Muscle layer of duodenum (tissue), 2 donors: ENCODE results near the gene RASSF9.

ENCODE experiments used
- H3K27ac ChIP-seq: one replicate; pipeline ENCODE4 v1.7.0; 2013; ENCODE audit warnings: mild to moderate bottlenecking, low read length
- H3K27me3 ChIP-seq: one replicate; pipeline ENCODE4 v1.7.0; 2013; ENCODE audit warnings: low read depth, mild to moderate bottlenecking, control low read depth, low read length
- H3K36me3 ChIP-seq, 2 donors: one replicate each; pipeline ENCODE4 v1.7.0; 2013; ENCODE audit warnings: low read length in 2 of 2, control low read depth in 1 of 2, mild to moderate bottlenecking in 1 of 2; ENCODE audit not compliant: insufficient read depth in 2 of 2, control insufficient read depth in 1 of 2
- H3K4me1 ChIP-seq, 2 donors: one replicate each; pipeline ENCODE4 v1.7.0; 2013; ENCODE audit warnings: low read length in 2 of 2, mild to moderate bottlenecking in 2 of 2, control low read depth in 1 of 2, moderate library complexity in 1 of 2; ENCODE audit not compliant: insufficient read depth in 2 of 2, control insufficient read depth in 1 of 2
- H3K4me3 ChIP-seq, 2 donors: one replicate each; pipeline ENCODE4 v1.7.0; 2013; ENCODE audit warnings: low read length in 2 of 2, low read depth in 1 of 2, mild to moderate bottlenecking in 1 of 2
- H3K9me3 ChIP-seq, 2 donors: one replicate each; pipeline ENCODE4 v1.7.0; 2013; ENCODE audit warnings: low read length in 2 of 2, control low read depth in 1 of 2, mild to moderate bottlenecking in 1 of 2; ENCODE audit not compliant: control insufficient read depth in 1 of 2
- donor health status: healthy.

The RASSF9 gene

DNA sequence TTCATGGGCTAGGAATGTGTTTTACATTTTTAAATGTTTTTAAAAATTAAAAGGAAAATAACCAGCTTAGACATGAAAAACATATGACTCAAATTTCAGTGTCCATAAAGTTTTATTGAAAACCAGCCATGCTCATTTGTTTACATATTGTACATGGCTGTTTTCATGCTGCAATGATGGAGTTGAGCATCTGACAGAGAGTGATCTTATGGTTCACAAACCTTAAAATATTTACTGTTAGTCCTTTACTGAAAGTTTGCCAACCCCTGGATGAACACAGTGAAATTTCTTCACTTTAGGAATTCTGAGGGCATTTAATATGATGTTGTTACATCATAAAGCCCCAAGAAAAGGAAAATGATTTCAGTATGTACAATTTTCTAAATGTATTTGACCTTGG, 16.1 kb downstream of the RASSF9 start:
- Histone ChIP-seq H3K36me3 (no peaks in the 10 kb centered on the region), H3K27ac (no peak overlapping the region), H3K27me3 (no peaks in the 10 kb centered on the region), H3K9me3 (no peaks in the 10 kb centered on the region), H3K4me1 (no peaks in the 10 kb centered on the region), H3K4me3 (no peak overlapping the region)

DNA sequence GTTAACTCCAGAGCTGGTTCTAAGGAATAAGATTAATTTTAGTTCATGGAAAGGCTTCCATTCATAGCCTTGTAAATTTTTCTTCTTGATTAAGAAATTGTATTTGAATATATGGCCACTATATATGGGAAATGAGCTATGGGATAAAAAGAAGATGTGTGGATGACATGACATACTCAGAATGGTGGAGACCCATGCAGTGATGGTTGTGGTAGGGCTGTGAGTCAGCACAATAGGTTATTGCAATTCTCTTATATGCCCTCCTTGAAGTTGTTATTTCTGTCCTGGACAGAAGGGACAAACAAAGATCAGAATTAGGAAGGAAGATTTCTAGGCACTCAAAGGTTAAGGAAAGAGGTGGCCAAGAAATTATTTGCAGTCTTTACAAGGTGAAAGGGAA, 21.5 kb downstream of the RASSF9 start:
- H3K4me1 ChIP-seq = no peaks in the 10 kb centered on the region
- H3K27ac ChIP-seq = no peak overlapping the region
- H3K4me3 ChIP-seq = no peak overlapping the region
- no peaks in the 10 kb centered on the region for H3K9me3 ChIP-seq
- H3K36me3 ChIP-seq = no peaks in the 10 kb centered on the region
- no peaks in the 10 kb centered on the region for H3K27me3 ChIP-seq

DNA sequence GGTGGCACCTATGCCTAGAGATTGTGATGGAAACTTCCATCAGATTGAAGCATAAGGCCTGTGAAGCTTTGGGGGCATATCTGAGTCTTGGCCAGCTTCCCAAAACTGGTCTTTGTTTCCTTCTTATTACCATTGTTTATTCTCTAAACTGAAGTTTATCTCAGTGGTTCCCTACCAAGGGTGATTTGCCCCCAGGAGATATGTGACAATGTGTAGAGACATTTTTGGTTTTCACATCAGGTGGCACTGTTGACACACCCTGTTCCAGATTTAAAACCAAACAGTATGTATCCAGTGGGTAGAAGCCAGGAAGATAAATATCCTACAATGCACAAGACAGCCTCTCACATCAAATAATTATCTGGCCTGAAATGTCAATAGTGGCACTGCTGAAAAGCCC, 22.1 kb downstream of the RASSF9 start:
- Histone ChIP-seq H3K4me3 (no peak overlapping the region), H3K9me3 (no peaks in the 10 kb centered on the region), H3K27me3 (no peaks in the 10 kb centered on the region), H3K4me1 (no peaks in the 10 kb centered on the region), H3K27ac (no peak overlapping the region), H3K36me3 (no peaks in the 10 kb centered on the region)

DNA sequence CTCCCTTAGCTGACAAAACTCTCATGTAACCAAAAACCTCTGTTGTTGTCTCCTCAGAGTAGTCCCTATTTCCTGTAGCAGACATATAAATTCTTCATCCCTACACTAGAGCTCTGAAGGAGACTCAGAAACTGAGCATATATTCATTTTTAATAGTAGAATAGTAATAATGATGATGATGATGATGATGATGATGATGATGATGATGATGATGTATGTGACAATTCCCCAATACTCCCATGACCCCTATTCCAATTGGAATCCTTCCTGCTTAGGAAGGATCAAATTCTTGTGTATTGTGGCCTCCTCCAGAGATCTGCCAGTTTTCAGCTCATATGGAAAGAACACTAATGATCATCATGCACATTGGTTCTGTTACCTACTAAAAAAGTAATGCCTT, 26.7 kb downstream of the RASSF9 start:
- H3K4me1 ChIP-seq = no peaks in the 10 kb centered on the region
- no peaks in the 10 kb centered on the region for H3K36me3 ChIP-seq
- H3K9me3 ChIP-seq = no peaks in the 10 kb centered on the region
- no peak overlapping the region for H3K4me3 ChIP-seq
- H3K27me3 ChIP-seq = no peaks in the 10 kb centered on the region
- no peak overlapping the region for H3K27ac ChIP-seq

DNA sequence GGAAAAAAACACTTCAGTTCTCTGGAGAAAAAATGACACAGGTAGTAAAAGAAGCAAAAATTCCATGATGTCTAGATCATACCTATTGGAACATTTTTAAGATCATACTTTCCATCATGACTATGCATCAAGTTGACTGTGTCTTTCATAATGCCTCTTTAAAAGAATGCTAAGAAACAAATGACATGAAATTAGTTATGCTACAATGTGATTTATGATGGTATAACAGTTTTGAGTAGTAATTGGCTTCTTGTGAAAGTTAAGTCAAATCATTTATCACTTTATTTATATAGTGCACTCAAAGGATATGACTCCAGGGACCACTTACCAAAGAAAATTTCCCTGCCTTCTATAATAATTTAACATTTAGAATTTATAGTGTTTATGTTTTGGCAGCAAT, 28.5 kb downstream of the RASSF9 start:
- no peaks in the 10 kb centered on the region for H3K36me3 ChIP-seq
- no peak overlapping the region for H3K4me3 ChIP-seq
- no peaks in the 10 kb centered on the region for H3K4me1 ChIP-seq
- H3K9me3 ChIP-seq = no peaks in the 10 kb centered on the region
- H3K27ac ChIP-seq = no peak overlapping the region
- no peaks in the 10 kb centered on the region for H3K27me3 ChIP-seq

DNA sequence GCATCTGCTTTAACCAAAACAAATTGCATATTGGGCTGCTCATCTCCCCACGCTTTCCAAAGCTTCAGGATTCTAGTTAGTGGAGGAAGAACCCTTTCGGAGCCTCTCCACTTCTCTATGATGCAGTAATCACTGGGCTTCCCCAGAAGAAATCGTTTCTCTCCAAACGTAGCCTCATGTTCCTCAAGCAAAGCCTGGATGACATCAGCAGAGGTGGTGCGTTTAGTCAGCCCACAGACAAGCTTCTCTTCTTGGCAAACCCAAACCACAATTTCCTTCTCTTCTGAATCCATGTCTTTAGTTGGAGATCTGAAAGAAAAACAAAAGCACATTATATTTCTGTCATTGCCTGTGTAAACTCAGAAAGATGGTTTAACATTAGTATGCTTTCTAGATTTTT, 30.6 kb downstream of the RASSF9 start:
- H3K4me1 ChIP-seq = no peaks in the 10 kb centered on the region
- no peaks in the 10 kb centered on the region for H3K36me3 ChIP-seq
- H3K27ac ChIP-seq = no peak overlapping the region
- no peaks in the 10 kb centered on the region for H3K27me3 ChIP-seq
- no peak overlapping the region for H3K4me3 ChIP-seq
- no peaks in the 10 kb centered on the region for H3K9me3 ChIP-seq

DNA sequence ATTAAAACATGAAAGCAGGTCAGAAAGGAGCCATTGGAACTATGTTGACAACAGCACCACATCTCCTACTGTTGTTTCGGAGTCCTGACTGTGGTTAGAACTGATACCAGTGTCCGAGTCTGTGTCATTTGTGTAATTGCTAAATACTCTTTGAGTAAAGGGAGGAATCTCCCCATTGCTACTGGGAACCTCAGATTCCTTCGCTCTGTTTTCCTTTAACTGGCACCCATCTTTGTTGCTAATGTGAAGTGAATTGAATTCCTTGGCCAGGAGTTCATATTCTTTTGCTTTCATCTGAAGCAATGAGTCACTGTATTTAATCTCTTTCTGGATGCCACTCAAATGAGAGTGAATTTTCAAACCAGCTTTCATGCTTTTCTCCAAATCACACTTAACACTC, 31.5 kb downstream of the RASSF9 start:
- H3K36me3 ChIP-seq = no peaks in the 10 kb centered on the region
- no peaks in the 10 kb centered on the region for H3K9me3 ChIP-seq
- no peaks in the 10 kb centered on the region for H3K27me3 ChIP-seq
- H3K4me3 ChIP-seq = no peak overlapping the region
- no peaks in the 10 kb centered on the region for H3K4me1 ChIP-seq
- no peak overlapping the region for H3K27ac ChIP-seq

DNA sequence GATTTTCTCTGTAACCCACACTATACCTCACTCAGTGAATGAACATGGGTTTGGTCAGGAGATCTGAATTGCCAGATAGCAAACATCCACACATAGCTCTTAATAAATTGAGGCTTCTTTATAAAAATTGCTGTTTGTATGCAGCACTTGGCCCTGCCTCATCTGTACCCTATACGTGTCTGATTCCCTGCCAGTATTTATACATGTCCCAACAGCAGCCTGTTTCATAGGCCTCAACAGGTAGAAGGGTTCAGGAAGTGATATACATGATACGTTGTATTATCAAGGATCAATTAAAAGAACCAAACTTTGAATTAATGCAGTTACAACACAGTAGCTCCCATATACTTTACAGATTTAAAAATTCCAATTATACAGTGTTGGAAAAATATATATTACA, 32.3 kb downstream of the RASSF9 start:
- no peaks in the 10 kb centered on the region for H3K36me3 ChIP-seq
- H3K4me1 ChIP-seq = no peaks in the 10 kb centered on the region
- no peak overlapping the region for H3K4me3 ChIP-seq
- H3K27ac ChIP-seq = peak overlapping the region; percentile 1
- H3K27me3 ChIP-seq = no peaks in the 10 kb centered on the region
- no peaks in the 10 kb centered on the region for H3K9me3 ChIP-seq

DNA sequence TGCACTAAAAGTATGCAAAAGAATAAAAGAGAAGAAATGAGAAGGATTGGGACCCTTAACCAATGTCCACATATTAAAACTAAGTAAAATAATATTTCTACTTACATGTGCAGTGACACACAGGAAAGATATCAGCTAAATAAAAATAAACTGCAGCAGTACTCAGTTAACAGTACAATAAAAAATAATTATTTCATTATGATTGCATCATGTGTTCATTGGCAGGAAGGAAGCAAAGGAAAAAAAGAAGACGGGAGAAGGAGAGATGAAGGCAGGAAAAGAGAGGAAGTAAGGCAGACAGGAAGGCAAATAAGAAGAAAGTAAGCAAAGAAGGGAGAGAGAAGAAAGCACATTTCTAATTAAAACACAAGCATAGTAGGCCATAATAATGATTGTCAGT, 33.0 kb downstream of the RASSF9 start:
- H3K4me1 ChIP-seq = no peaks in the 10 kb centered on the region
- no peaks in the 10 kb centered on the region for H3K36me3 ChIP-seq
- H3K27ac ChIP-seq = peak overlapping the region; percentile 1
- H3K27me3 ChIP-seq = no peaks in the 10 kb centered on the region
- H3K9me3 ChIP-seq = no peaks in the 10 kb centered on the region
- no peak overlapping the region for H3K4me3 ChIP-seq

DNA sequence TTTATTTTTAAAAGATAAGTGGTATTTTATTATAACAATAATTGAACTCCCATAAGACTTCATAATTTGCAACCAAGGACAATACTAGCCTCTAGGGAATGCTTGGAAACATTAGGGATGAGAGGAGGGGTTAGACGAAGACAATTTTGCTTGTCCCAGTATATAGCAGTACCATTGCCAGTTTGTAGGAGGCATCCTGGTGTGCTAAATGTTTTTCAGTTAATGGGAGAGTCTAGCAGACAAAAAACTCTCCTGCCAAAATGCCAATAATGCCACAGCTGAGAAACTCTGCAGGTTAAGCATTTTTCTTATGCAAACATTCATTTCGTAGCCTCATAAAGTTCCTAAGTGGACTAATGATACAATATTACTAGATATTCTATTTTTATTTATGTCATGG, 38.1 kb downstream of the RASSF9 start:
- Histone ChIP-seq H3K27me3 (no peaks in the 10 kb centered on the region), H3K36me3 (no peaks in the 10 kb centered on the region), H3K4me3 (no peak overlapping the region), H3K4me1 (no peaks in the 10 kb centered on the region), H3K27ac (no peak overlapping the region), H3K9me3 (no peaks in the 10 kb centered on the region)

DNA sequence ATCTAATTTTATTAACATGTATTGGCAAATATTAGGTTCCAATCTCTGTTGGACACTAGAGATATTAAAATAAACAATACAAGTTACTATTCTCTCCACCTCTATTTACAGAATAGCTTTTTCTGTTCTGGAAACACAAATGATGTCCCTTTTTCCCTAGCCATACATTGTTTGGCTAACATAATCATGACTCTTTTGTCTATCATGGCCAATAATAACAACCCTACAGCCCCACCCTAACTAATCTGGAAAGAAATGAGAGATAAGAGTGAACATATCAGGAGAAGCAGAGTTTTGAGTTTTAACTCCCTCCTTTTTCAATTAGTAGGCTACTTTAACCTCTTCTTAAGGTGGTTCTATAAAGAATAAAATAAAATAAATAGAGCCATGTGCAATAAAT, 40.2 kb downstream of the RASSF9 start:
- Histone ChIP-seq H3K36me3 (no peaks in the 10 kb centered on the region), H3K9me3 (no peaks in the 10 kb centered on the region), H3K4me1 (no peaks in the 10 kb centered on the region), H3K4me3 (no peak overlapping the region), H3K27me3 (no peaks in the 10 kb centered on the region), H3K27ac (no peak overlapping the region)

DNA sequence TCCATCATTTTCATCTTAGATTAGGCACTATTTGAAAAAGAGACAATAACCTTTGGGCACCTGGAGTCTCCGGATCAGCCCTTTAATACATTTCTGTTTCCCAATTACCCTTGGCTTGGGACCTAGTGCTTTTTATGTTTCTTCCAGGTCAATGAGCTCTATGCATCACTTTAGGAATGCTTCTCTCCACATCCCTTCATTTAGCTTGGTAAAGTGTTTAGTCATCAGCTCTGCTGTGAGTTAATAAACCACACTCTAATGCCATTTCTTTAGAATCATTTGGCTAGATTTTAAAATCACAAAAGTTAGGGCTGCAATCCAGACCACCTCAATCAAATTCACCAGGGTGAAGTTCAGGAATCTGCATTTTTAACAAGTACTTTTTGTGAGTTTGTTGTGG, 41.7 kb downstream of the RASSF9 start:
- Histone ChIP-seq H3K9me3 (no peaks in the 10 kb centered on the region), H3K4me3 (no peak overlapping the region), H3K4me1 (no peaks in the 10 kb centered on the region), H3K36me3 (no peaks in the 10 kb centered on the region), H3K27ac (no peak overlapping the region), H3K27me3 (no peaks in the 10 kb centered on the region)
